GM12873 (cell line): ENCODE results near the gene KCTD2.

ENCODE experiments used
- CTCF ChIP-seq: IDR thresholded peaks from 2 replicates; pipeline ENCODE4 v1.5.1; 2012; ENCODE audit warnings: low read depth, mild to moderate bottlenecking, moderate library complexity, low read length, control low read depth; ENCODE audit not compliant: insufficient read depth; ENCODE audit errors: missing control alignments

The KCTD2 gene

GRCh38 chr17:75051941-75052340 lies 4.9 kb downstream of the KCTD2 start:
- TF ChIP-seq CTCF, result no peak

DNA sequence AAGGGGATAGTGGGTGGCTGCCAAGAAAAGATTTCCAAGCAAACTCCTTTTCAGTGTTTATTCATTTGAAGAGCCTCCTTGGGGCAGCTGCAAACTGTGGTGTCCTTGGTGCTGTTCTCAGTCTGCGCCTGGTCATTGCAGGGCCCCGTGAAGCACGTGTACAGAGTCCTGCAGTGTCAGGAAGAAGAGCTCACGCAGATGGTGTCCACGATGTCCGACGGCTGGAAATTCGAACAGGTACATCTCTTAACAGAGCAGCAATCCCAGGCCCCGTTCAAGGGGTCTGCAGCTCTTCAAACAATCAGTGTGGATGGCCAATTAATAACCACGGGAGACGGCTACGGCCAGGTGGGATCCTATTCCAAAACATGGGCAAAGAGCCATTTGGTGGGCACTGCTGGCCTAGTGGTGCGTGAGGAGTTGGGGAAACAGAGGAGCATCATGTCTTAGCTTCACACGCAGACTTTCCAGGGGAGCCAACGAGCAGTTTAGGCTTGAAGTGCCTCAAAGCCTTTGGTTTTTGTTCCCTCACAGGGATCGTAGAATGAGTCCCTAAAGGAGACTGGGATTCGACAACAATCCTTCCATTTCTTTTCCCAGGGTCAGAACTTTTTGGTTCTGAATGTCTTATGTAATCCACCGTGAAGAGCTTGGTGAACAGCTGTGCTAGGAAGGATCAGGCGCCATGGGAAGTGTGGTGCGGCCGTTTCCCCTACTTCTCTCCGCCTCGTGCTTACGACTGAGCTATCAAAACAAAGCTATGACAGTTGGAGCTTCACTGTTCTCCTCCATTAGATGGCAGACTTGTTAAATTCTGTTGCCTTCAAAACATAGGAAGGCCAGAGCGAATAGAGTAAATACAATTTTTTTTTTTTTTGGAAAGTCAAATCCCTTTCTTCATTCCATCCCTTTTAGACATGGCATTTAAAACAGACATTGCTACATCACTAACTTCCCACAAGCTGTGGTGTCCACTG lies 12.6 kb downstream of the KCTD2 start:
- TF ChIP-seq CTCF, result peak; percentile 19

- no peak for TF ChIP-seq CTCF
Measured at GRCh38 chr17:75060434-75061054, 13.5 kb downstream of the KCTD2 start.

DNA sequence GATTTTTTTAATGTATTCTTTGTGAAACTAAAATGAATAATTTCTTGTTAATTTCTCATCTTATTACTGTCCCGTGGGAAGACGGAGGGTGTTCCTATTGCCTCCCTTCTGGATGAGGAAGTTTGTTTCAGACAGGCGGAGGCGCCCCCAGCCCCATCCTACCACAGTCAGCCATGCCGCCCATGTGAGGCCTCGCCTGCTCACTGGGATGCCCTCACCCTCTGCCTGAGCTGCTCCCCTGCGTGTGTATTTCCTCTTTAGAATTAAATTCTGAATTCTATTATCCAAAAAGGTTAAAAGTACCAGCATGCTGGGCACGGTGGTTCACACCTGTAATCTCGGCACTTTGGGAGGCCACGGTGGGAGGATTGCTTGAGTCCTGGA lies 14.0 kb downstream of the KCTD2 start:
- no peak for TF ChIP-seq CTCF

DNA sequence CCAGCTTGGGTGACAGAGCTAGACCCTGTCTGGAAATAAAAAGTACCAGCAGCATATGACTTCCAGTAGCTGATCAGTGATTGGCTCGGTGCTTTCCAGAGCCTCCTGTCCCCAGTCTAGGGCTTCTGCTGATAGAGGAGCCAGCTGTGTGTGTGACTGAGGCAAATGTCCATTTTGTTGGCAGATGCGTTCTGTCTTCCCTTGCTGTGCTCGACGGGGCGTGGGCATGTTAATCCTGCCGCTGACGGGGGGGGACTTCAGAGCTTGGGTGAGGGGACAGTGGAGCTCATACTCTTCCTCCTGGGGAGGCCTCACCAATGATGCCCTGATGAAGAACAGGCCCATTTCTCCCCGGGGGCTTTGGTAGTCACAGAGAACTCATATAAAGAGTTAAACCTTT lies 14.6 kb downstream of the KCTD2 start:
- TF ChIP-seq CTCF, result no peak

DNA sequence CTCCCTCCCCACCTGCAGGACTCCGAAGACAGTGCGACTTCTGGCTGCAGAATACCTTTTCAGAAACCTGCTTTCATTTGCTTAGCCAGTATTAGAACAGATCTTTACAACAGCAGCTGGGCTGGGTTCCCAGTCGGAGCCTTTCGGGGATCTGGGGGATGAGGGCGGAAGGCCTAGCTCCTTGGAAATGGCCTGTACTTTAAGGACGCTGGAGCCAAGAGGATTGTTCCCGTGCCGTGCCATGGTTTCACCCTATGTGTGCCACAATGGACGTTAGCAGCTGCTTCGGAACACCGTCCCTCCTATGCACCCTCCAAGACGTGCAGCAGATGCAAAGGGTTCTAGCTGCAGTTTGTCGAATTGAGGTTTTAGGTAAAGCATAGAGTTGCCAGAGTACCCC lies 16.2 kb downstream of the KCTD2 start:
- no peak for TF ChIP-seq CTCF

DNA sequence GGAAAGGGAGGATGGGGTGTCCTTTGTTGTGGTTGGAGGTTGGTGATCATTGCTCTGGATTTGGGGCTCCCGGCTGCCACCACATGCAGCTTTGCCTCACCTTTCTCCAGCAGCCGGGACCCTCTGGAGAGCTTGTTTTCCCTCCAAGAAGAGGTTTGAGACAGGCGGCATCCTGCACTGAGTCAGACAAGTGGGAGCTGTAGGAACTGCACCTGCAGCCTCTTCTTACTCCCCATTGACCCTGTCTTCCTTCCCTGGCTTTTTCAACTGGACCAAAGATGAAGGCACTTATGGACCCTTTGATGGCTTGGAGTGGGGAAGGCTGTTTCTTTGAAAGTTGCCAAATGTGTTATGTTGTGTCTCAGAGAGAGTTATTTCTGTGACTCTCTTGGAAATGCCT lies 16.6 kb downstream of the KCTD2 start:
- peak; percentile 6 for TF ChIP-seq CTCF
